NCI-H460 (cell line): ENCODE data around the gene STIM1. TPM values are rescaled to one million over a fixed set of nuclear protein-coding genes. Genes with fewer than 3 reads are reported as not detected.
A peak's percentile ranks its signal among the peaks of the same experiment; 100 is the strongest.
"Not testable (repeated sequence)": the region's sequence is repeated elsewhere in the genome, so short reads cannot be mapped to it uniquely, and the experiment has no call there.

Source experiments
- DNase-seq: peaks from one replicate; pipeline ENCODE4 v3.0.0-alpha.2; 2016; ENCODE audit warnings: low read depth; ENCODE audit errors: extremely low read depth
- total RNA-seq: library from RNA; depleted of rRNA; stranded (reverse); fragments of >200 nt; shearing (Covaris generic); gene quantifications from 2 replicates; pipeline ENCODE4 v1.2.3, GENCODE V29; 2014

The STIM1 gene
- total RNA-seq, 1 experiment from 2014 or later: 11.4 TPM

DNA sequence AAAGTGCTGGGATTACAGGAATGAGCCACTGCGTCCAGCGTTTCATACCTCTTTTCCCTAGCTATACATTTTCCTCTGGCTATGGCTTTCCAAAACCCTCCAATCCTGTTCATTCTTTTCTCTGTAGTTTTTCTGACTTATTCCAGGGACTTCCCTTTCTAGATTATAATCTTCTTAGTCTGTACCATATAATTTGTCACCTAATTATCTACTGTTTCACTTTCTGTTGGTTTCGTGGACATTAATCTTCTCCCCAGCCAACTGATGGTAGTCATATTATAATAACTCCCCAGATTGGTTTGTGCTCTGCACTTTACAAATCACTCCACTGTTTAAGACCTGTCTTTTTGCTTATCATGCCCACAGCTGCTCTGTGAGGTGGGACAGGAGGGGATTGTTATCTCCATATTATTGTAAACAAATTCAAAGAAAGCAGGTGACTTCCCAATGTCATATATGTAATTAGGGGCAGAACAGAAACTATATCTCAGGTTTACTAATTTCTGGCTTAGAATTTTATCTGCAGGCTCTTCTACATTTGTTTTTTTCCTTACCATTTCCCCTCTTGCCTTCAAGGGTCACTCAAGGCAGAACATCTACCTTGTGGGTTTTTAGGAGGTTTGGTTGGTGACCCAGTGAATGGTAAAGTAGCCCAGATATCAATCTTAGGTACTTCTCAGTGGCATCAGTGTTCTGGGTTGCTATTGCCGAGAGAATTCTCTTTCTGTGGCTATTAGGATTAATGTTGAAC is 23.9 kb downstream of the STIM1 start:
- DNase-seq: no peak

DNA sequence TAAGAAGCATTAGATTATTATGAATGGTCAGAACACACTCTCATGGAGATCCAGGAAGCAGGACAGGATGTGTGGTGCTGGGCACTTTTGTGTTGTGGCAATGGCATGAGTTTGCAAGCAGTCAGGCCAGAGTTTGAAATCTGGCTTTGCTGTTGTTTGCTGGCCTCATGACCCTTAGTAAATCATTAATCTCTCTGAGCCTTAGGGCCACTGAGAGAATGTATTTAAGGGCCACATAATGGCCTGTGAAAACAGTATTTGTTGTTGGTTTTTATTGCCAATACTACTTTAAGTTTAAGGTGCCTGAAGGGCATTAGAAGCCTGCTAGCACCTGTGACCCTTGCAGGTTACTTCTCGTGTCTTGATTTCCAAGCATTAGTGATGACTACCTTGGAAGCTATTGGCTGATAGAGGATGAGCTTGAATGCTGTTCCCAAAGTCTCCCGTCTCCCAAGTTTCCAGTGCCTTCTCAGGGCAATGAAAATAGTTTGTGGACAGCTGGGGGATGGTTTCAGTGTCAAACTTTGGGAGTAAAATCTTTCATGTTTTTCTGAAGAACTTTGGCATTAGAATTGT is 24.6 kb downstream of the STIM1 start:
- no peak for DNase-seq

DNA sequence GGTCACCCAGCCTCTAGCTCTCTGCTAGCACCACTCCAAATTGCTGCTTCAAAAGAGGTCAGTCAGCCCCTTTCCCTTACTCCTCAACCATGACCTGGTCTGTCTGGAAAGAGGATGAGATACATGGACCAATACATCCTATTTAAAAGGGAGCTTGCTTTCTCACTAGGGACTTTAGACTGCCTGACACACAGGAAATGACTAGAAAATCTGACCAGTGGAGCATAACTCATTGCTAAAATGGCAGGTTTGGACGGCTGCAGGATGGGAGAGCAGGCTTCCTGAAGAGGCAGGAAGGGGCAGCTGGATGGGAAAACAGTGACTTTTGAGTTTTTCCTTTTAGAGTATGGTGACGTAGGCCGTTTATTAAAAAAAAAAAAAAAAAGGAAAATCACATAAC is 25.3 kb downstream of the STIM1 start:
- no peak for DNase-seq

DNA sequence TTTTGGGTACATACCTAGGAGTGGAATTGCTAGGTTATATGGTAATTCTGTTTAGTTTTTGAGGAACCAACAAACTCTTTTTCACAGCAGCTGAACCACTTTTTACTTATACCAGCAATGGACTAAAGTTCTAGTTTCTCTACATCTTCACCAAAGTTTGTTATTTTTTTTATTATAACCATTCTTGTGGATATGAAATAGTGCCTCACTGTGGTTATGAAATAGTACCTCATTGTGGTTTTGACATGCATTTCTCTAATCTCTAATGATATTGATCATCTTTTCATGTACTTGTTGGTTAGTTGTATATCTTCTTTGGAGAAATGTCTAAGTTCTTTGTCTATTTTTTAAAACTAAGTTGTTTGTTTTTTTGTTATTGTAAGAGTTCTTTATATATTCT is 27.2 kb downstream of the STIM1 start:
- DNase-seq: no peak

DNA sequence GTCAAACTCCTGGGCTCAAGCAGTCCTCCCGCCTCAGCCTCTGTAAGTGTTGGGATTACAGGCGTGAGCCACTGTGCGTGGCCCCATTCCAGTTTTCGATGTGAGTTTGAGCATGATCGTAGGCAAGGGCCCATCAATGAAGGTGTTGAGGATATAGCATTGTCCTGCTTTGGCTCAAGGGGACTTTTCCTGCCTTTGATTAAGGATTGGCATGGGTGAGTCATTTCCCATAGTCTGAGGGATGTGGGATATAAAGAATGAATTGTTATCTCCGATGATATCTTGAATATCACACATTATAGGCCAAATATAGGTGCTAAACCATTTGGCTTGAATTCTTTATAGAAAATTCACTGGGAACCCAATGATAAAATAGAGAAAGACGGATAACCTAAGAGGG is 30.4 kb downstream of the STIM1 start:
- no peak for DNase-seq

DNA sequence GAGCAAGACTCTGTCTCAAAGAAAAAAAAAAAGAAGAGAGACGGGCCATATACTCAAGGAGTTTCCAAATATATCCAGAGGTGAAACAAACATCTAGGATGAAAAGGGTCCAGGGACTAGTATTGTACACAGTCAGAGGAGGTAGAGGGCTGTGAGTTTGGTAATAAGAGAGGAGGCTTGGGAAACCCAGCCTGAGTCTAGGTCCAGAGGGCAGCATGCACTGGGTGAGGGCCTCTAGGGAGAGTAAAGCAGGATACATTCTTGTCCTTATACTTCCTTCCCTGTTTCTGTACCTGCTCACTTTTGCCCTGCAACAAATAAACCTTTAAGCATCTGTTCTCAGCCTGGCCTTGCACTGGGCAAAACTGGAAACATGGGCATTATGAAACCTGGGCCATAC is 31.5 kb downstream of the STIM1 start:
- no peak for DNase-seq

DNA sequence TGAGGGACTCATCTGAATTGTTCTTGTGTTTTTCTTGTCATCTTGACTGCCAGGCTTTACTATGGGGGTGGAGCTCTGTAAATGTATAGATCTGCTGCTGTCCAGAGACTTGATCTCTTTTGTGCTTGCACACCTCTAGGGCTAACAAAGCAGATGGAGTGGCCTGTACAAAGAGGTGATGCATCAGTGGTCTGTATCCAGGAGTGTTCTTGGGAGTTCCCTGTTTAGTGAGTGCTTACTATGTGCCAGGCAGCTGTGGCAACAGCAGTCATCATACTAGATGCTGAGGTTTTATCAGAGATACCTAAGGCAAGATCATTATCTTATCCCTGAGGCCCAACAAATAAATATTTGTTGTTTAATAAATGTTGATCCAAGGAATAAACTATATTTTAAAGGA is 33.4 kb downstream of the STIM1 start:
- DNase-seq: no peak

DNA sequence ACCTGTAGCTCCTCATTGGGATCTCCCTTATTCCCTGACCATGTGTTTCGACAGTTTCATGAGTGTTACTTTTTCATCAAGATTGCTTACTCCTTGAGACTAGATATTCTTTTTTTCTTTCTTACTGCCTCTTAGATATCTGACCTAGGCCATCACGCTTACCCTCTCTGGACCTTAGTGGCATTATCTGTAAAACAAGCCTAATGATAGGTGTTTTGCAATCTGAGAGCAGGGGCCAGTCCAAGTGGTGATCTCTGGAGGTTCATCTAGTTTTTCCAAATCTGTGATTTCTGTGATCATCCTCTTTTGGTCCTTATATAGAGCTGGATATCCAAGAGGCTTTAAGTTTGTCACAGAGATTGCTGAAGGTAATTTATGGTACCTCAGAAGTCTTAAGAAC is 34.5 kb downstream of the STIM1 start:
- DNase-seq: no peak

DNA sequence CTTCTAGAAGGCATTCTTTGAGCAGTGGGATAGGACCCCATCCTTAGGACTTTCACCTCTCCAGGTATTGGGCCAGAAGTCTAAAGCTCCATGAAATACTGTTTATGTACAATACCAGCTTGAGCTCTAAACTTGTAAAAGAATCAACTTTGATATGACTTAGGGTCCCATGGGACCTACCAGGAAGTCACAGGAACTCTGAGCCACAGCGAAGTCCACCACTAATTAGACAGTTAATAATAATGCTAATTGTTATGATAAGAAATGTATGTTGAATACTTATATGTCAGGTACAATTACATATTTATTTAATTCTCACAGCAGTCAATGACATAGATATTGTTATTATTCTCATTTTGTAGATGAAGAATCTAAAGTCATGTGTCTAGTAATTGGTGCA is 35.3 kb downstream of the STIM1 start:
- no peak for DNase-seq

DNA sequence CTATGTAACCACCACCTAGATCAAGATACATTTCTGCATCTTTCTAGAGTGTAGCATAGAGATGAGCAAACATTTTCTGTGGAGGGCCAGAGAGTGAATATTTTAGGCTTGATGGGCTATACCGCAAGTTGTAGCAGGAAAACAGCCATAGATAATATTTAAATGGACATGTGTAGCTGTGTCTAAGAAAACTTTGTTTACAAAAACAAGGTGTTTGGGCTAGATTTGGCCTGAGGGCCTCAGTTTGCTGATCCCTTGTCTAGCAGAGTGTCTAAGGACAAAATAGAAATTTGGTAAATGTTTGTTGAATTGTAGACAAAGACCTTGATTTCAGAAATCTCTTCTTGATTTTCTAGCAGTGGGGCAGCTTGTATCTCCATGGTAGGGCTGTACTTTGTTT is 36.3 kb downstream of the STIM1 start:
- no peak for DNase-seq

DNA sequence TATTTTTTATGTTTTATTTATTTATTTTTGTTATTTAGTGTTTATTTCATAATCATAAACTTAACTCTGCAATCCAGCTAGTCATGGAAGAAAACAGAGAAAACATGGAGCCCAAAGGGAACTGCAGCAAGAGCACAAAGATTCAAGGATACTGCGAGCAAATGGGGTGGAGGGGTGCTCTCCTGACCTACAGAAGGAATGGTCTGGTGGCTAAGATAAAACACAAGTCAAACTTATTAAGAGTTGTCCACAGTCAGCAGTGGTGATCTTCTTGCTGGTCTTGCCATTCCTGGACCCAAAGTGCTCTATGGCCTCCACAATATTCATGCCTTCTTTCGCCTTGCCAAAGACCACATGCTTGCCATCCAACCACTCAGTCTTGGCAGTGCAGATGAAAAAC is 36.7 kb downstream of the STIM1 start:
- DNase-seq: no peak

DNA sequence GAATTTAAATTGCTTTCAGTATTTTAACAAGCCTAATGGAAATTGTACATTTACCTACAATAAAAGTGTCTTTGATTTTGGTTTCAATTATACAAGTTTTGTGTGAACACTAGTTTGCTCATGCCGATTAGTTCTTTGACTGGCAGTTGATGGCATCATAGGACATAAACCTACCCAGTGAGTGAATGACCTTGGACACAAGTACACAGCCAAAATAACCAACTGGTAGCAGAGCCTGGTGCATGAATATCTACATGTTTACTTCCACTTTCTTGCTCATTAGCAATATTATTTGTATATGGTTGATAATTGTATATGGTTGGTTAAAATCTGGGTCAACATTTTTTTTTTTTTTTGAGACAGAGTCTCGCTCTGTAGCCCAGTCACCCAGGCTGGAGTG is 37.8 kb downstream of the STIM1 start:
- DNase-seq: no peak

DNA sequence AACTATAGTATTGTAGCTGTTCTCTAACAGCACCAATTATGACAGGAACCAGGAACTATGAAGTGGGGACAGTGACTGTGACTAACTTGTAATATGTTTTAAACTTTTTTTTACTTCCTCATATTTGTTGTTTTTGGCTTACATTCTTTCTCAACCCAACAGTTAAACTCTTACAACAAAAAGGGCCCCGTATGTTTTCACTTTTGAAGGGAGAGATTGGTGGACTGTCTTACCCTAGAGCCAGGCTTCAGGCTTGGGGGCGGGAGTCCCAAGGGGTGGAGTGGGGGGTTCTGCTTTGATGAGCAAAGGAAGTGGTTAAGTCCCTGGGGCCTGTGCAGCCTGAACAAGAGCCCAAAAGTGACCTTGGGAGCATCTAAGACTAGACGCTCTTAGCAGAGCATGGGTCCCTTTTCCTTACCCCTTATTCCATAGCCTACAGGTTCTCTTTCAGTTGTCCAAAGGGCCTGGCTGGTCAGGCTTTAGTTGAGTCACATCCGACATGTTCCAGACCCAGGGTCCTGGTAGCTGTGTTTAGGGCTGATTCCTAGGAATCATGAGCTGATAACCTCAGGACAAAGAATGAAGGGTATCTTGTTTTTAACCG is 38.8 kb downstream of the STIM1 start:
- DNase-seq: no peak

DNA sequence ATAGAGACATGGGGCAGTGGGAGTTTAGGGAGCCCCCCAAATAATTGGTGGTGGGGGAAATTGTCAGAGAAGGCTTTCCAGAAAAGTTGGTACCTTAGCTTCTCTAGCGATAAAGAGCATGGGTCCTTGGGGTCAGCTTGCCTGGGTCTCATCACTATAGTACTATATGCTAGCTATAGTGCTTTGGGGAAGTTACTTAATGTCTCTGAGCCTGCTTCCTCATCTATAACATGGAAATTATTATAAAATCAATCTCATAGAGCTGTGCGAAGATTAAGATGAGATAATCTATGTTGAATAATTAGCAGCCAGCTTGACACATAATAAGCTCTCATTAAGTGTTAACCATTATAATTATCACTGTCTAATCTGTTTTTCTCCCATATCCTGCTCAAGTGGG is 41.2 kb downstream of the STIM1 start:
- no peak for DNase-seq

DNA sequence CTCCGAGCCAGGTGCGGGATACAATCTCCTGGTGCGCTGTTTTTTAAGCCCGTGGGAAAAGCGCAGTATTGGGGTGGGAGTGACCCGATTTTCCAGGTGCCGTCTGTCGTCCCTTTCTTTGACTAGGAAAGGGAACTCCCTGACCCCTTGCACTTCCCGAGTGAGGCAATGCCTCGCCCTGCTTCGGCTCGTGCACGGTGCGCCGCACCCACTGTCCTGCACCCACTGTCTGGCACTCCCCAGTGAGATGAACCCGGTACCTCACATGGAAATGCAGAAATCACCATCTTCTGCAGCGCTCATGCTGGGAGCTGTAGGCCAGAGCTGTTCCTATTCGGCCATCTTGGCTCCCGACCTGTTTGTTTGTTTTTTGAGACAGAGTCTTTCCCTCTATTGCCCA is 44.8 kb downstream of the STIM1 start:
- not testable (repeated sequence) for DNase-seq

DNA sequence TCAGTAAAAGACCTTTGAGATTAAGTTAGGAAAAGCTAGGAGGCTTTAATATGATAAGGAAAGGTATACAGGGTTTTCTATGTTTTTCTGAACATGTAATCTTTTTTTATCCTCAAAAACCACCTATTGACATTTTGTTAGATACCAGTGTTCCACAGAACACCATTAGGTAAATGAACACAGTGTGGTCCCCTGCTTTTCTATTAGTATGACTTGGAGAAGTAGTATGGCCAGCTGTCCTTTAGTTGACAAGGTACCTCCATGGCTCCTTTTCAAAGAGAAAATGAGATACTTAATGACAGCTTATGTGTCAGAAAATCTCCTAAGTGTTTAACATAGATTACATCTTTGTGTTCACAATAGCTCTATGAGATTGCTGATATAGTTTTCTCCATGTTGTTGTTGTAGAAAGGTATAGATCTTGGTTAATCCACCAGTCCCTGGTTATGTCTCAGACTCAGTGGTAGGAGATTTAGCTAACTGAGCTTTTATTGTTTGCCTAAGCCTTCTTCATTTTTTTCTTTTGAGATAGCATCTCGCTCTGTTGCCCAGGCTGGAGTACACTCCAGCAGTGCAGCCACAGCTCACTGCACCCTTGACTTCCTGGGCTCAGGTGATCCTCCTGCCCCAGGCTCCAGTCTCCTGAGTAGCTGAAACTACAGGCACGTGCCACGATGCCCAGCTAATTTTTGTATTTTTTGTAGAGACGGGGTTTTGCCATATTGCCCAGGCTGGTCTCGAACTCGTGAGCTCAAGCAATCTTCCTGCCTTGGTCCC is 46.0 kb downstream of the STIM1 start:
- no peak for DNase-seq

DNA sequence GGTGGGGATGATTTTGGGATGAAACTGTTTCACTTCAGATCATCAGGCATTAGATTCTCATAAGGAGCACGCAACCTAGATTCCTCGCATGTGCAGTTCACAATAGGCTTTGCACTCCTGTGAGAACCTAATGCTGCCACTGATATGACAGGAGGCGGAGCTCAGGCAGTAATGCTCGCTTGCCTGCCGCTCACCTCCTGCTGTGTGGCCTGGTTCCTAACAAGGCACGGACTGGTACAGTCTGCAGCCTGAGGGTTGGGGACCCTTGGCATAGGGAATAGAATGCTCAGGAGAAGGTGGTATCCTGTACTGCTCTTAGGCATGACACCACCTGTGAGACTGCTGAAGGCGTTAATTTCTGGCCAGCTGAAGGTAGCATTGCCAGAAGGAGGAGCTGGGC is 47.0 kb downstream of the STIM1 start:
- no peak for DNase-seq

DNA sequence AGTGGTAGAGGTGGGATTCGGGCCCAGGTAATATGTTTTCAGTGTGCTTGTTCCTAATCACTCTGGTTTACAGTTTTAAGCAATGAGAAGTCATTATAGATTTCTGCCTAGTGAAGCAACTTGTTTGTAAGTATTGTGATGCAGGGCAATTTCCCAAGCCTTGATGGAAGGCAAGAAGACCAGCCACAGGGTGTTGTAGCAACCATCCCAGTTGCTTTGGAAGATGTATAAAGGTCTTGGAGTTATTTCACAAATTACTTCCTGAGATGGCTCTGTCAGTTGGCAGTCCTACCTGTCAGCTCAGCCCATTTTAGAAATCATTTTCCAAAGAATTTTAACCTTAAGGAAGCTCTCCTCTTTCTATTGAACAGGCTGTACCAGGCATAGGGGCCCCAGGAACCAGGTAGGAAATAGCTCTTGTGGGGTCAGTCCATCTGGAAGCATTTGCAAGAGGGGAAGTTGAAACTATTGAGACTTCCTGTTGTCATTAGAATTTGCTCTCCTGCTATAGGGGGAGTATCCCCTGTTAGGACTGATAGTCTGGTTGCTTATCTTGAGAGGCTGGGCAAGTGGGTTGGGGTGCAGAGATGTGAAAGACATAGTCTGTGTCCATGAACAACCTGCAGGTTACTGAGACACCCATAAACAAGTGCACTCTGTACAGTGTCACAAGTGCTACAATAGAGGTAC is 47.9 kb downstream of the STIM1 start:
- DNase-seq: no peak

DNA sequence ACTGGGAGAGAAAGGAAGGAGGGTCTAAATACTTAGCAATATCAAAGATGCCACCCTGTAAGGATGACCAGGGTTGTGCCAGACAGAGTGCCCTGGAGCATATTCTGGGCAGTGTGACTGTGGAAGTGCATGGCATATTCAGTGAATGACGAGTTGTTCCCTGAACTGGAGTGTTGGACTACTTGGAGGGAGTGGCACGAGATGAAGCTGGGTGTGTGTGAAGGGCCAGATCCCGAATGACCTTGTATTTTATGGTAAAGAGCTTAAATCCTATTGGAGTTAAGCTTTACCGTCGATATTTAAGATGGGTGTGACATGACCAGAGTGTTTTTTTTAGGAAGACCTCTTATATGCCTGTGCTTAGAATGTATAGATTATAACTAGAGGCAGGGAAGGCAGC is 48.8 kb downstream of the STIM1 start:
- peak; percentile 6 for DNase-seq

DNA sequence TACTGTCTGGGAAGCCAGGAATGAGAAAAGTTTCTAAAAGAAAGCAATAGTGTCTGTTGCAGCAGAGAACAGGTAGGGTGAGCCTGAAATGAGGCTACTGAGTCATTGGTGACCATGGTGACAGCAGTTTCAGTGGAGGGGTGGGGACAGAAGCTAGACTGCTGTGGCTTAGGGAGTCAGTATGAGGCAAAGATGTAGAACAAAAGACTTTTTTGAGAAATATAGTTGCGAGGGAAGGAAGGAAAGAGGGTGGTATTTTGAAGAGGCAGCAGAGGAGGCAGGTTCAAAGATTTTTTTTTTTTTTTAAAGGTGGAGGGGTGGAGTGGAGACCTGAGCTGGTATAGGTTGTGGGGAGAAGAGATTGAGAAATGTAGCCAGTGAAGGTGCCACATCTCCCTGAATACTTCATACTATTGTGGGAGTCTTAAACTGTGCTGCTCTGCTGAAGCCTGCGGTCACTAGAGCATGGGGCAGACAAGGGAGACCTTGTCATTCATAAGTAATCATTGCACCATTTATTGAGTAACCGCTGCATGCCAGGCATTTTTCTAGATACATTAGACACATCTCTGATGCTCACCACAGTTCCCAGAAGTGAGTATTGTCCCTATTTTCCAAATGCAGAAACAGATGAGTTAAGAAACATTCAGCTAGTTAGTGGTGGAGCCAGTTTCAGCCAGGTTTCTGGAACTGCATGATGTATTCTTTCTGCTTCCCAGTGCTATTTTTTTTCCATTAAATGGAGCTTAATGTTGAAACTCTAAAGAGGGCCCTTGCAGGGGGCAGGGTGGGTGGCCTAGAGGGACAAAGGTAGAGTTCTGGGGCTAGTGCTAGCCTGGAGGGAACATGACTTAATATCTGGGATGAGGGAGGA is 49.9 kb downstream of the STIM1 start:
- peak; percentile 64 for DNase-seq
